ENCODE data around the gene CYTH3. TPM values are rescaled to one million over a fixed set of nuclear protein-coding genes. Genes with fewer than 3 reads are reported as not detected.

CYTH3 gene
- total and polyA plus RNA-seq, 9 of the 15 experiments (the other 6 are each of a cell fraction or from before 2014, with no cell fraction given), result 0.25 to 15.2 (median 11.4) TPM

- CTCF ChIA-PET (ENCODE audit: low intra/inter-chr PET ratio), result no interaction called here
Observed at GRCh38 chr7:6197801-6198551, 74.4 kb downstream of the CYTH3 start.

More at GRCh38 chr7:6197801-6198551, 74.4 kb downstream of the CYTH3 start:
- Histone ChIP-seq H3K9ac (ENCODE audit: insufficient read depth in 1 of 2, low read depth in 2 of 2, low read length in 2 of 2) (no peak overlapping the region), H3K9me1 (ENCODE audit: control insufficient read depth, insufficient read depth, low read length) (no peaks in the 10 kb centered on the region), H3K27ac (ENCODE audit: extremely low read depth, low read depth, low read length) (no peak overlapping the region), H4K20me1 (replicated peaks; ENCODE audit: control insufficient read depth, insufficient read depth, low read length) (peaks cover 9% of the 10 kb centered on the region; the same call in 1 of the 2 replicates), H3K4me3 (no peak overlapping the region), H2AFZ (ENCODE audit: low read depth, low read length) (no peak overlapping the region), H3K9me3 (replicated peaks; ENCODE audit: control insufficient read depth, insufficient read depth, low read depth, low read length) (no peaks in the 10 kb centered on the region), H3K36me3 (ENCODE audit: control insufficient read depth, insufficient read depth, low read length) (no peaks in the 10 kb centered on the region), H3K27me3 (ENCODE audit: control insufficient read depth in 2 of 2, insufficient read depth in 2 of 2, low read length in 2 of 2) (no peaks in the 10 kb centered on the region), H3K79me2 (ENCODE audit: control insufficient read depth, insufficient read depth, low read length) (peaks cover 14% of the 10 kb centered on the region; the same call in 2 of the 3 replicates), H3K4me2 (ENCODE audit: insufficient read depth, low read length) (no peak overlapping the region), H3K4me1 (replicated peaks in 1 of 2; ENCODE audit: control insufficient read depth in 2 of 2, insufficient read depth in 2 of 2, low read length in 2 of 2) (peaks cover 0 to 2% of the 10 kb centered on the region in 2 experiments; a peak in 2 of 5 replicates)
- ATAC-seq (no peak), FAIRE-seq (peak; percentile 57), DNase-seq (ENCODE audit: extremely low read depth in 1 of 4, low spot score in 3 of 4) (no peak)
- TF ChIP-seq ZSCAN29 (IDR thresholded peaks at IDR 0.05) (no peak), CCNT2 (IDR thresholded peaks at IDR 0.05; ENCODE audit: borderline replicate concordance, extremely low read depth, insufficient read length, low read depth, low read length) (no peak), TBP (optimal IDR thresholded peaks at IDR 0.05; ENCODE audit: low read depth, low read length) (no peak)
- TF ChIP-seq, protein P1, sequence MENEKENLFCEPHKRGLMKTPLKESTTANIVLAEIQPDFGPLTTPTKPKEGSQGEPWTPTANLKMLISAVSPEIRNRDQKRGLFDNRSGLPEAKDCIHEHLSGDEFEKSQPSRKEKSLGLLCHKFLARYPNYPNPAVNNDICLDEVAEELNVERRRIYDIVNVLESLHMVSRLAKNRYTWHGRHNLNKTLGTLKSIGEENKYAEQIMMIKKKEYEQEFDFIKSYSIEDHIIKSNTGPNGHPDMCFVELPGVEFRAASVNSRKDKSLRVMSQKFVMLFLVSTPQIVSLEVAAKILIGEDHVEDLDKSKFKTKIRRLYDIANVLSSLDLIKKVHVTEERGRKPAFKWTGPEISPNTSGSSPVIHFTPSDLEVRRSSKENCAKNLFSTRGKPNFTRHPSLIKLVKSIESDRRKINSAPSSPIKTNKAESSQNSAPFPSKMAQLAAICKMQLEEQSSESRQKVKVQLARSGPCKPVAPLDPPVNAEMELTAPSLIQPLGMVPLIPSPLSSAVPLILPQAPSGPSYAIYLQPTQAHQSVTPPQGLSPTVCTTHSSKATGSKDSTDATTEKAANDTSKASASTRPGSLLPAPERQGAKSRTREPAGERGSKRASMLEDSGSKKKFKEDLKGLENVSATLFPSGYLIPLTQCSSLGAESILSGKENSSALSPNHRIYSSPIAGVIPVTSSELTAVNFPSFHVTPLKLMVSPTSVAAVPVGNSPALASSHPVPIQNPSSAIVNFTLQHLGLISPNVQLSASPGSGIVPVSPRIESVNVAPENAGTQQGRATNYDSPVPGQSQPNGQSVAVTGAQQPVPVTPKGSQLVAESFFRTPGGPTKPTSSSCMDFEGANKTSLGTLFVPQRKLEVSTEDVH (IDR thresholded peaks at IDR 0.05; ENCODE audit: low read depth, partially characterized antibody), result no peak
- POLR2A ChIA-PET, result no interaction called here
- in situ Hi-C loops (cut with MboI) (no loop called here), intact Hi-C loops (cut with micrococcal nuclease) (no loop called here)
- WGBS (ENCODE audit: insufficient coverage, low coverage, missing lambda C conversion rate), result 55% methylated on average over 8 of the region's 8 CpGs
- BruUV-seq (replicated peaks), result no TSS peak

All from K562 (cell line).